IPS DF 4.7 (cell line): ENCODE data around the gene CFAP119.

ENCODE experiments used
- DNase-seq: peaks from one replicate; pipeline ENCODE4 v3.0.0-alpha.2; 2013; ENCODE audit warnings: low spot score; ENCODE audit errors: extremely low read depth

The CFAP119 gene

DNA sequence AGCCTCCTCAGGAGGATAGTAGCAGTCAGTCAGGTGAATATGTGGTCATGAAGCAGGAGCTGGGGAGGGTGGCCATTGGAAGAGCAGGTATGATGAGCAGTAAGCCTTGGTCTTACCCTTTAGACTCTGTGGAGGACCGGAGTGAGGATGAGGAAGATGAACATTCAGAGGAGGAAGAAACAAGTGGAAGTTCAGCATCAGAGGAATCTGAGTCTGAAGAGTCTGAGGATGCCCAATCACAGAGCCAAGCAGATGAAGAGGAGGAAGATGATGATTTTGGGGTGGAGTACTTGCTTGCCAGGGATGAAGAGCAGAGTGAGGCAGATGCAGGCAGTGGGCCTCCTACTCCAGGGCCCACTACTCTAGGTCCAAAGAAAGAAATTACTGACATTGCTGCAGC is 50.1 kb downstream of the CFAP119 start:
- no peak for DNase-seq

GRCh38 chr16:30710971-30711370 is 50.9 kb downstream of the CFAP119 start:
- no peak for DNase-seq
